ENCODE measurements around the gene WNT2B.
A peak's percentile ranks its signal among the peaks of the same experiment; 100 is the strongest.

Gene WNT2B

DNA sequence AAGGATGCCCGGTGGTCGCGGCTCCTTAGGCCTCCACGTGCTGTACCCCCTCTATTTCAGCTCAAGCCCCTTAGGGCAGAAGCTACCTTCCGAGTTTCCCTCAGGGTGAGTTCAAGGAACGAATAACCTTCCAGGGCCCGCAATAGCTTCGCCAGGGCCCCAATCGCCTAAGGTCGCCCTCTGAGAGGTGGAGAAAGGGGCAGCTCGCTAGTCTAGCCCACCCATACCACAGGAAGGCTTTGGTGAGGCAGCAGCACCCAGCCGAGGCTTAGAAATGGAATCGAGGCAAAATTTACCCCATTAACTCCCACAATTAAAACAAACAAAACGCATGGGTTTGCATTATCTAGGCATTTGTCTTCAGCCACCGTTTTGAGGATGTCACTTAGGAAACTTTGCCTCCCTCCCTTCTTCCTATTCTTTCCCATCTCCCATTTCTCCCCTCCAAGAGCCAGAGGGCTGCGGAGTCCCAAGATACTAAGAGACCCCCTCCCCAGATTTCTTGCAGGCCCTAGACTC, 954 bp downstream of the WNT2B start:
- Histone ChIP-seq H3K36me3 (ENCODE audit: insufficient read depth, low read length) (no peaks in the 10 kb centered on the region), H3K4me1 (ENCODE audit: insufficient read depth, low read length) (peaks cover 13% of the 10 kb centered on the region), H3K9me3 (ENCODE audit: control insufficient read depth, insufficient read depth, low read length) (no peaks in the 10 kb centered on the region), H3K9ac (ENCODE audit: low read depth, low read length) (peak overlapping the region; percentile 69; the same call in 1 of the 2 replicates)

GRCh38 chr1:112510340-112510739, 1.6 kb downstream of the WNT2B start:
- H3K9ac ChIP-seq (ENCODE audit: low read depth, low read length): peak overlapping the region; percentile 69; the same call in 1 of the 2 replicates
- H3K4me1 ChIP-seq (ENCODE audit: insufficient read depth, low read length): peaks cover 10% of the 10 kb centered on the region
- no peaks in the 10 kb centered on the region for H3K36me3 ChIP-seq (ENCODE audit: insufficient read depth, low read length)
- H3K9me3 ChIP-seq (ENCODE audit: control insufficient read depth, insufficient read depth, low read length): no peaks in the 10 kb centered on the region

DNA sequence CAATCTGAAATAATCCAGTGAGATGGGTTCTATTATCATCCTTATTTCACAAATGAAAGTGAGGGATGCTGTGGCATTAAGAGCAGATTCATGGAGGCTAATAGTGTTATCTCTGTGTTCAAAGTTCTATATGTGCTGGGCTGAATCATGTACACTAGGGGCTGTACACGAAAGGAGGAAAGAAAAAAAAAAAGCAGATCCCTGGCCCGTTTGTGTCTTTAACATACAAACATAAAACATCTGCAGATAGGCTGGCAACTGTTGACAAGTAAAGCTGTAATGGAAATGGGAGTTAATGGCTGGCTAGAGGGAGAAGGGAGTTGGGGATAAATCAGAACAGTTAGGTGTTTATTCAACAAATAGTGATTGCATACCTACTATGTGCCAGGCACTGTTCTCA, 3.1 kb downstream of the WNT2B start:
- peaks cover 14% of the 10 kb centered on the region for H3K4me1 ChIP-seq (ENCODE audit: insufficient read depth, low read length)
- H3K9ac ChIP-seq (ENCODE audit: low read depth, low read length): no peak overlapping the region
- H3K9me3 ChIP-seq (ENCODE audit: control insufficient read depth, insufficient read depth, low read length): no peaks in the 10 kb centered on the region
- H3K36me3 ChIP-seq (ENCODE audit: insufficient read depth, low read length): no peaks in the 10 kb centered on the region; the same call in 1 of the 2 replicates

DNA sequence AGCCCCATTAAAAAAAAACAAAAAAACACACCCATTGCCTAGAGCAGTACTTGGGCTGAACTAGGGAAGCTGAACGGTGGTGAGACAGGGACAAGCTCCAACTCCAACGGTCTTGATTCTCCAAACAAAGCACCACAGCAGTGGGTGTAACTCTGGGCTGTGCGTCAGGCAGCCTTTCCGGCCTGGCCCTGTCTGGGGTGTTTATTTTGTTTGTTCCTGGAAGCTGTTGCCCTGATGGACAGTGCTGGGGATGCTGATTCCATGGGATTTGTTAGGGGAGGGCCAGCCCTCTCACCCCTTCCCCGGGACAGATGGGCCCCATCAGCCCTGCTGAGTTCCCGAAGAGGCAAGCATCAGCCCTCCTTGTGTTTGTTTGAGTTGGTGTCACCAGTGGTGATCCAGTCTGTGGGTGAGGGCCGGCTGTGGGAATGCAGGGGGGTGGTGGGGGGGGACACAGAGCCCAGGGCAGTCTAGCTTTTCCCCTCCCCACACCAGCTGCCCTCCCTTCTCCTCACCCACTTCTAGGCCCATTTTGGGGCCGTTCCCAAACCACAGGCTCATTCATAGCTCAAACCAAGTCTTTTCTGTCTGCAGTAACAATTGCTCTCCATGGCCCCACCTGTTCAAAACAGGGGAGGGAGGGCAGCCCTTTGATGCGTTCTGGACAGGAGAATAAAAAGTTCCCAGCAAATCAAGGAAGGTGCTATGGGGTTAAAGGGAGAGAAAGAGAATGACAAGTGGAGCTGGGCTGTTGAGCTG, 4.5 kb downstream of the WNT2B start:
- Histone ChIP-seq H3K9ac (ENCODE audit: low read depth, low read length) (no peak overlapping the region), H3K4me1 (ENCODE audit: insufficient read depth, low read length) (peaks cover 14% of the 10 kb centered on the region), H3K36me3 (ENCODE audit: insufficient read depth, low read length) (no peaks in the 10 kb centered on the region; the same call in 1 of the 2 replicates), H3K9me3 (ENCODE audit: control insufficient read depth, insufficient read depth, low read length) (no peaks in the 10 kb centered on the region)

- Histone ChIP-seq H3K9ac (ENCODE audit: low read depth, low read length) (no peak overlapping the region), H3K36me3 (ENCODE audit: insufficient read depth, low read length) (no peaks in the 10 kb centered on the region; the same call in 1 of the 2 replicates), H3K9me3 (ENCODE audit: control insufficient read depth, insufficient read depth, low read length) (no peaks in the 10 kb centered on the region), H3K4me1 (ENCODE audit: insufficient read depth, low read length) (peaks cover 11% of the 10 kb centered on the region)
Observed at GRCh38 chr1:112514901-112515300, 6.1 kb downstream of the WNT2B start.

GRCh38 chr1:112515311-112516009, 6.7 kb downstream of the WNT2B start:
- peaks cover 8% of the 10 kb centered on the region for H3K4me1 ChIP-seq (ENCODE audit: insufficient read depth, low read length)
- no peaks in the 10 kb centered on the region; the same call in 1 of the 2 replicates for H3K36me3 ChIP-seq (ENCODE audit: insufficient read depth, low read length)
- H3K9me3 ChIP-seq (ENCODE audit: control insufficient read depth, insufficient read depth, low read length): no peaks in the 10 kb centered on the region
- H3K9ac ChIP-seq (ENCODE audit: low read depth, low read length): no peak overlapping the region

GRCh38 chr1:112516141-112516540, 7.4 kb downstream of the WNT2B start:
- no peaks in the 10 kb centered on the region for H3K9me3 ChIP-seq (ENCODE audit: control insufficient read depth, insufficient read depth, low read length)
- no peak overlapping the region for H3K9ac ChIP-seq (ENCODE audit: low read depth, low read length)
- H3K36me3 ChIP-seq (ENCODE audit: insufficient read depth, low read length): no peaks in the 10 kb centered on the region; the same call in 1 of the 2 replicates
- H3K4me1 ChIP-seq (ENCODE audit: insufficient read depth, low read length): peaks cover 4% of the 10 kb centered on the region; the same call in 1 of the 2 replicates

GRCh38 chr1:112517231-112517630, 8.5 kb downstream of the WNT2B start:
- H3K9me3 ChIP-seq (ENCODE audit: control insufficient read depth, insufficient read depth, low read length): no peaks in the 10 kb centered on the region
- H3K36me3 ChIP-seq (ENCODE audit: insufficient read depth, low read length): no peaks in the 10 kb centered on the region; the same call in 1 of the 2 replicates

DNA sequence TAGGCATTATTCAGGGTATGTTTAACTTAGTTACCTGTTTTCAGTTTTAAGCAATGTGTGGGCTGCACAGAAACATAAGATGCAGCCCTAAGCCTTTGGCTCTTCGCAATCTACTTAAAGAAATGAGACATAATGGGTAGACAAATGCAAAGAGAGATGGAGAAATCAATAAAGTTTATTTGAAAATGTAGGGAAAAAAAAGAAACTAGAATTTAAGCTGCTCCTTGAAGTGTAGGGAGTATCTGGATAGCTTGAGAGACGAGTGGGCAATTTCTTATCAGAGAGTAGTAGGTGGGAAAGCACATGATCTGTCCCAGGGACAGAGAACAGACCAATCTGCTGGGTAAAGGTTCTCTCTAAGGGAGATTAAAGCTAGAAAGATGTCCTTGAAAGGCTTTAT, 8.9 kb downstream of the WNT2B start:
- H3K4me1 ChIP-seq (ENCODE audit: insufficient read depth, low read length): peaks cover 4% of the 10 kb centered on the region; the same call in 1 of the 2 replicates
- H3K36me3 ChIP-seq (ENCODE audit: insufficient read depth, low read length): no peaks in the 10 kb centered on the region; the same call in 1 of the 2 replicates

More at GRCh38 chr1:112517231-112517630, 8.5 kb downstream of the WNT2B start:
- peaks cover 4% of the 10 kb centered on the region; the same call in 1 of the 2 replicates for H3K4me1 ChIP-seq (ENCODE audit: insufficient read depth, low read length)
- H3K9ac ChIP-seq (ENCODE audit: low read depth, low read length): no peak overlapping the region

DNA sequence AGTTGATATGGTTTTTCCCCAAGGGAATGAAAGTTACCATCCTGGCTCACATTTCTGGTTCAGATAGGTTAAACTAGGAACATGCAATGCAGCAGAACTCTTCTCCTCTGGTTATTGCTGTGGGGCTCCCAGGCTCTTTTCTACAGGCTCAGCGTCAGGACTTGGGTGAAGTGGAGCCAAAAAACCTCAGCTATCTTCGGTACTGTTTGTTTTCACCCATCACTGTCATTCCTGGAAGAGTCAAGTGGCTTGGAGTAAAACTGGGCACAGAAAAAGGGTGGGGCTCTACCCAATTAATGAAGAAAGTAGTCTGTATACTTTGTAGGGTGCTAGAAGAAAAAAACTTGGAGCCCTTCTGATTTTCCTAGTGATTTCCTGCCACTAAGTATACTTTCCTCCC, 9.4 kb downstream of the WNT2B start:
- peaks cover 8% of the 10 kb centered on the region for H3K4me1 ChIP-seq (ENCODE audit: insufficient read depth, low read length)
- H3K36me3 ChIP-seq (ENCODE audit: insufficient read depth, low read length): no peaks in the 10 kb centered on the region; the same call in 1 of the 2 replicates
- no peak overlapping the region for H3K9ac ChIP-seq (ENCODE audit: low read depth, low read length)
- no peaks in the 10 kb centered on the region for H3K9me3 ChIP-seq (ENCODE audit: control insufficient read depth, insufficient read depth, low read length)

More for the DNA sequence above, 8.9 kb downstream of the WNT2B start:
- no peaks in the 10 kb centered on the region for H3K9me3 ChIP-seq (ENCODE audit: control insufficient read depth, insufficient read depth, low read length)
- H3K9ac ChIP-seq (ENCODE audit: low read depth, low read length): no peak overlapping the region

DNA sequence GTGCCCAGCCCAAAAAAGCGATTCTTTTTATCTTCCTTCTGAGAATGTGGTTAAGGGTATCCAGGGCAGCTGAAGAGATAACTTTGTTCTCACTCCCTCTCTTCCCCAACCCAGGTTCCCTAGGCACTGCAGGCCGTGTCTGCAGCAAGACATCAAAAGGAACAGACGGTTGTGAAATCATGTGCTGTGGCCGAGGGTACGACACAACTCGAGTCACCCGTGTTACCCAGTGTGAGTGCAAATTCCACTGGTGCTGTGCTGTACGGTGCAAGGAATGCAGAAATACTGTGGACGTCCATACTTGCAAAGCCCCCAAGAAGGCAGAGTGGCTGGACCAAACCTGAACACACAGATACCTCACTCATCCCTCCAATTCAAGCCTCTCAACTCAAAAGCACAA, 11.4 kb downstream of the WNT2B start:
- no peaks in the 10 kb centered on the region for H3K9me3 ChIP-seq (ENCODE audit: control insufficient read depth, insufficient read depth, low read length)
- peaks cover 25% of the 10 kb centered on the region for H3K4me1 ChIP-seq (ENCODE audit: insufficient read depth, low read length)
- H3K36me3 ChIP-seq (ENCODE audit: insufficient read depth, low read length): no peaks in the 10 kb centered on the region; the same call in 1 of the 2 replicates
- no peak overlapping the region for H3K9ac ChIP-seq (ENCODE audit: low read depth, low read length)

DNA sequence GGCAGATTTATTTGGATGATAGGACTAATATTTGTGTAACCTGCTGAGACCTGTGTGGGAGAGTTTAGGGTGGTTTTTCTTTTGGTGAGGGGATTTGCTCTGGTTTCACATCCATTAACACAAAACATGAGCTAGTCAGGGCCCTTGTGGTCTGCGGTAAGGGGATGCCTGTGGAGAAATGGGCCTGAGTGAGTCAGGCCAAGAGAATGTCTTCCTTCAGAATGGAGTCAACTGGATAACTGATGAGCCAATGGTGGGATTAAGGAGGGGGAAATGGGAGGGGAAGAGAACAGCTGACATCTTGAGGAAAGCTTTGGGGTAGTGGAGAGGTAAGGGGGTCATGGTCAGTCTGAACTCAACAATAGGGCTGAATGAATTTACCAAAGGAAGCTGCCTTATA, 13.9 kb downstream of the WNT2B start:
- H3K36me3 ChIP-seq (ENCODE audit: insufficient read depth, low read length): no peaks in the 10 kb centered on the region; the same call in 1 of the 2 replicates
- H3K9ac ChIP-seq (ENCODE audit: low read depth, low read length): no peak overlapping the region
- H3K9me3 ChIP-seq (ENCODE audit: control insufficient read depth, insufficient read depth, low read length): no peaks in the 10 kb centered on the region
- H3K4me1 ChIP-seq (ENCODE audit: insufficient read depth, low read length): peaks cover 29% of the 10 kb centered on the region

- no peaks in the 10 kb centered on the region; the same call in 1 of the 2 replicates for H3K36me3 ChIP-seq (ENCODE audit: insufficient read depth, low read length)
- peaks cover 31% of the 10 kb centered on the region for H3K4me1 ChIP-seq (ENCODE audit: insufficient read depth, low read length)
- H3K9me3 ChIP-seq (ENCODE audit: control insufficient read depth, insufficient read depth, low read length): no peaks in the 10 kb centered on the region
- no peak overlapping the region for H3K9ac ChIP-seq (ENCODE audit: low read depth, low read length)
Observed at GRCh38 chr1:112524251-112524650, 15.5 kb downstream of the WNT2B start.

GRCh38 chr1:112524986-112525385, 16.2 kb downstream of the WNT2B start:
- no peak overlapping the region for H3K9ac ChIP-seq (ENCODE audit: low read depth, low read length)
- no peaks in the 10 kb centered on the region for H3K9me3 ChIP-seq (ENCODE audit: control insufficient read depth, insufficient read depth, low read length)
- H3K4me1 ChIP-seq (ENCODE audit: insufficient read depth, low read length): peaks cover 31% of the 10 kb centered on the region
- no peaks in the 10 kb centered on the region; the same call in 1 of the 2 replicates for H3K36me3 ChIP-seq (ENCODE audit: insufficient read depth, low read length)

Data from ES-I3 (cell line).